NB4 (cell line): ENCODE results near the gene DOLPP1.

ENCODE experiments used
- DNase-seq: peaks from one replicate; pipeline ENCODE4 v3.0.0; 2010; ENCODE audit warnings: low read depth
- H3K4me3 ChIP-seq: one replicate; pipeline ENCODE4 v1.5.1; 2011; ENCODE audit warnings: mild to moderate bottlenecking, low read depth, low read length, moderate library complexity
- MYC ChIP-seq: IDR thresholded peaks from 2 replicates; pipeline ENCODE4 v1.6.1; 2011; ENCODE audit warnings: low read depth, low read length
- POLR2A ChIP-seq: IDR thresholded peaks from 2 replicates; pipeline ENCODE4 v1.6.1; 2011; ENCODE audit warnings: mild to moderate bottlenecking; ENCODE audit not compliant: insufficient read length; ENCODE audit errors: extremely low read depth
- TF ChIP-seq, protein P1 (sequence below): IDR thresholded peaks from 2 replicates; pipeline ENCODE4 v1.6.1; 2011; ENCODE audit warnings: low read depth, low read length
- TF ChIP-seq, protein P2 (sequence below): IDR thresholded peaks from one replicate; pipeline ENCODE4 v1.5.1; 2012; ENCODE audit warnings: low read depth, low read length

Gene DOLPP1

DNA sequence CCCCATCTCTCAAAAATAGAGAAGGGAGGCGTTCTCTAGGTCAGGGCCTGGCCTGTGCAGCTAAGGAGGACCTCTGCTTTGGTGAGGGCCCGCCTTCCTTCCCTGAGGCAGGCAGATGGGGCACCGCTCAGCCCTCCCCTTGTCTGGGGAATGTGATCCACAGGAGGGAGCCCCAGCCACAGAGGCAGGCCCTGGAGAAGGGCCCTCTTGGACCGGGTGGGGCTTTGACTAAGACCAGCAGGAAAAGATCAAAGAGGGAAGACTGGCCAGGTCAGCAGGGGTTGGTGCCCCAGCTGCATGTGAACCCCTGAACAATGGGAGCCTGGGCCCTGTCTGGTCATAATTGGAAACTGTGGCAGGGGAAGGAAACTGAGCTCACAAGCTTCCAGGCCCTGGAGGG, 52.2 kb downstream of the DOLPP1 start:
- no peak overlapping the region for H3K4me3 ChIP-seq
- no peak for DNase-seq
- TF ChIP-seq MYC (no peak), POLR2A (no peak)
- TF ChIP-seq, protein P1, sequence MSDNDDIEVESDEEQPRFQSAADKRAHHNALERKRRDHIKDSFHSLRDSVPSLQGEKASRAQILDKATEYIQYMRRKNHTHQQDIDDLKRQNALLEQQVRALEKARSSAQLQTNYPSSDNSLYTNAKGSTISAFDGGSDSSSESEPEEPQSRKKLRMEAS = no peak
- TF ChIP-seq, protein P2, sequence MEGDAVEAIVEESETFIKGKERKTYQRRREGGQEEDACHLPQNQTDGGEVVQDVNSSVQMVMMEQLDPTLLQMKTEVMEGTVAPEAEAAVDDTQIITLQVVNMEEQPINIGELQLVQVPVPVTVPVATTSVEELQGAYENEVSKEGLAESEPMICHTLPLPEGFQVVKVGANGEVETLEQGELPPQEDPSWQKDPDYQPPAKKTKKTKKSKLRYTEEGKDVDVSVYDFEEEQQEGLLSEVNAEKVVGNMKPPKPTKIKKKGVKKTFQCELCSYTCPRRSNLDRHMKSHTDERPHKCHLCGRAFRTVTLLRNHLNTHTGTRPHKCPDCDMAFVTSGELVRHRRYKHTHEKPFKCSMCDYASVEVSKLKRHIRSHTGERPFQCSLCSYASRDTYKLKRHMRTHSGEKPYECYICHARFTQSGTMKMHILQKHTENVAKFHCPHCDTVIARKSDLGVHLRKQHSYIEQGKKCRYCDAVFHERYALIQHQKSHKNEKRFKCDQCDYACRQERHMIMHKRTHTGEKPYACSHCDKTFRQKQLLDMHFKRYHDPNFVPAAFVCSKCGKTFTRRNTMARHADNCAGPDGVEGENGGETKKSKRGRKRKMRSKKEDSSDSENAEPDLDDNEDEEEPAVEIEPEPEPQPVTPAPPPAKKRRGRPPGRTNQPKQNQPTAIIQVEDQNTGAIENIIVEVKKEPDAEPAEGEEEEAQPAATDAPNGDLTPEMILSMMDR = no peak

DNA sequence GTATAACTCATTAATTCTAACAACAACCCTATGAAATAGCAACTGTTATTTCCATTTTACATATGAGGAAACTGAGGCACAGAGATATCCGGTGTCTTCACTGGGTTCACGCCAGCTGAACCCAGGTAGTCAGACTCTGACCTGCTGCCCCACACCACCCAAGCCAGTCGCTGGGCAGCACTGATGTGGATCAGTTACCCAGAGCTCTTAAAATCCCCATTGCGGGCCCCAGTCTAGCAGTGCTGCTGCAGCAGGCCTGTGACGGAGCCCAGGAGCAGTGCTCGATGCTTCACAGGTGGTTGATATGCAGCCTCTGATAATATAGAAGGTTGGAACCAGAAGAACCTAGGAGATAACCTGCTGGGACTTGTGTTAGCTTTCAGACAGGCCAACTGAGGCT, 54.6 kb downstream of the DOLPP1 start:
- DNase-seq = no peak
- TF ChIP-seq, protein P2 = no peak
- TF ChIP-seq, protein P1 = no peak
- TF ChIP-seq POLR2A (no peak), MYC (no peak)
- no peak overlapping the region for H3K4me3 ChIP-seq

DNA sequence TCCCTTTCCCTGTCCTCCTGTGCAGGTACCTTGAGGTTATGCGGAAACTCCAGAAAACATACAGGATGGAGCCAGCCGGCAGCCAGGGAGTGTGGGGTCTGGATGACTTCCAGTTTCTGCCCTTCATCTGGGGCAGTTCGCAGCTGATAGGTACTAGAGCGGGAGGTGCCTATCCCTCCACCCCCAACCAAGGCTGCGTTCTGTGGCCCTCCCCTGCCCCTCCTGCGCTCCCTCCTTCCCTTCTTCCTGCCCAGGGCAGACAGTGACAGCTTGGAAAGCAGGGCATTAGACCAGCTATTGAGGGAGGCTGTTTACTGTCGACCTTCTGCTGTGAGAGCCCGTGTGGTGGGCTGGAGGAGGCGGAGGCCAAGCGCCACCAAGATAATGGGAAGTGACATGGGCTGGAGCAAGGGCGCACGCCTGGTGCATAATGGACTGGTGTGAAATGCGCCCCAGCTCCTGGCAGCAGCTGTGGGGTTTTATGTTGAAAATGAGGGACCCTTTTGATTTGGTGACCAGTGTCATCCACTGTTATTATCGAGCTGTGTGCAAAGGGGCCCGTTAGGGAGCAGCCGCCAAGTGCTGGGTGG, 55.6 kb downstream of the DOLPP1 start:
- no peak overlapping the region for H3K4me3 ChIP-seq
- no peak for DNase-seq
- TF ChIP-seq, protein P1 = no peak
- no peak for TF ChIP-seq MYC
- TF ChIP-seq, protein P2 = no peak
- TF ChIP-seq POLR2A = no peak

DNA sequence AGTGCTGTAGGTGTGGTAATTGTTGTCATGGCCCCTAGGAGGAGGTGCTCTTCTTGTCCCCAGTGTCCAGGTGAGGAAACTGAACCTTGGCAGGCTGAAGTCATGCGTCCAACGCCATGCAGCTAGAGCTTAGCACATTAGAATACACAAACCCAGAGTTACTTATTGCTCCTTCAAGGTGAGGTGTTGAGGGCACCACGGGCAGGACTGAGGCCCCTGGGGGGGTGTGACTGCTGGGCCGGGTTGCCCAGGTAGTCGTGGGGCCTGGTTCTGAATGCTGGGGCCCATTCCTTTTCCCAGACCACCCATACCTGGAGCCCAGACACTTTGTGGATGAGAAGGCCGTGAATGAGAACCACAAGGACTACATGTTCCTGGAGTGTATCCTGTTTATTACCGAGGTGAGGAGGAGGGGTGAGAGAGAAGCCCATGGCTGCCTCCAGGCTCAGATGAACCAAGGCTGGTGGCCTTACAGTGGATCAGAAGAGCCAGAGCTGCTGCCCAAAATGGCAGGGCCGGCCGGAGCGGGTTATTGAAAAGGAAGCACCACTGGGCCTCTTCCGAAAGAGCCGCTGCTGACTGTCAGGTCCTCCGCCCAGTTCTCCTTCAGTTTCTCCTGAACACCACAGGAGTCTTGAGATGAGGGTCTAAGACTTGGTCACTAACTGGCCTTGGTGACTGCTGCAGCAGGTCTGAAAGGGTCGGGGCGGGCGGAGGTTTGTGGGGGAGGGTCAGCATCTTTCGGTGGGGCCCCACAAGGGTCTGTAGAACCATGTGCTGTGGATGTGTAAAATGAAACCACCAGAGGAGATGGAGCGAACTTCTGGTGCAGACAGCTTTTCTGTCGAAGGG, 56.6 kb downstream of the DOLPP1 start:
- H3K4me3 ChIP-seq = no peak overlapping the region
- DNase-seq = no peak
- TF ChIP-seq, protein P2 = no peak
- TF ChIP-seq, protein P1 = no peak
- no peak for TF ChIP-seq POLR2A
- TF ChIP-seq MYC = no peak

DNA sequence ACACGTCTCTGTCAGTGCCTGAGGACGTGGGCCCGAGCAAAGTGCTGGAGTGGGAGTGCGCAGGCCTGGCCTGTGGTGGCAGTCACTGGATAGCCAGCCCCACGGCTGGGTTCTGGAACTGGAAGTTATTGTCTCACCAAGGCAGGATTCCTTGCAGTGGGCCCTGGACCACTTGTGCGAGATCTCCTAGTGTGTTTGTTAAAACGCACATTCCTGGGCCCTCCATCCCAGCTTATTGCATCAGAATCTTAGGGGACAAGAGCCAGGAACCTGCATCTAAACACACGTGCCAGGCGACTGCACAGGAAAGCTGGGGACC, 57.2 kb downstream of the DOLPP1 start:
- DNase-seq = no peak
- H3K4me3 ChIP-seq = no peak overlapping the region
- no peak for TF ChIP-seq MYC
- TF ChIP-seq, protein P1 = no peak
- TF ChIP-seq POLR2A = no peak
- TF ChIP-seq, protein P2 = no peak
